GM21717 (cell line): ENCODE results near the gene ASMTL.

ENCODE experiments used
- ATAC-seq: cut with Tn5 transposase; IDR thresholded peaks from one replicate; pipeline ENCODE4 v1.9.1; 2021; ENCODE audit warnings: mild to moderate bottlenecking, moderate library complexity; ENCODE audit not compliant: unreplicated experiment

Gene ASMTL

GRCh38 chrX:1355131-1356046 is 97.3 kb downstream of the ASMTL start:
- ATAC-seq = no peak

DNA sequence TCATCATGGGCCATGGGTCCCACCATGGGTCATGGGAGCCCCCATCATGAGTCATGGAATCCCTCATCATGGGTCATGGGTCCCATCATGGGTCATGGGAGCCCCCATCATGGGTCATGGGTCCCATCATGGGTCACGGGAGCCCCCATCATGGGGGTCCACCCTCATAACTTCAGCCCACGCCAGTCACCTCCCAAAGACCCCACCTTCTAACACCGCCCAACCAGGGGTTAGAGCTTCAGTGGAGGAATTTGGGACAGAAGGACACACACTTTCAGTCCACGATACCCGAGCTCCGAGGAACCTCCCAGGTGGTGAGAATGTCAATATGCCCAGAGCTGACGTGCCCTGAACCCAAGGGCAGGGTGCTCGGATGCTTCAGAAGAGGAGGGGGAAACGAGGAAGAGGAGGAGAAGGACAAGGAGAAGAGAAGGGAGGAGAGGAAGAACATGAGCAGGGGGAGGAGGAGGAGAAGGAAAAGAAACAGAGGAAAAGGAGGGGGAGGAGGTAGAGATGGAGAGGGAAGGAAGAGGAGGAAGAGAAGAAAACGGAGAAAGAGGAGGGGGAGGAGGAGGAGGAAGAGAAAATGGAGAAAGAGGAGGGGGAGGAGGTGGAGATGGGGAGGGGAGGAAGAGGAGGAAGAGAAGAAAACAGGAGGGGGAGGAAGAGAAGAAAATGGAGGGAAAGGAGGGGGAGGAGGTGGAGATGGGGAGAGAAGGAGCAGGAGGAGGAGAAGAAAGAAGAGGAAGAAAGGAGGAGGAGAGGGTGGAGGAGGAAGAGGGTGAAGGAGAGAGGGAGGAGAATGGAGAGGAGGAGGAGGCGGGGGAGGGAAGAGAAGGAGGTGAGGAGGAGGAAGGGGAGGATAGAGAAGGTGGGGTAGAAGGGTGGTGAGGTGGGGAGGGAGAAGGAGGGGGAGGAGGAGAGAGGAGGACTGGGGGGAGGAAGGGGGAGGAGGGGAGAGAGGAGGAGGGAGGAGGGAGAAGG is 98.4 kb downstream of the ASMTL start:
- ATAC-seq = no peak
